Measurements from ENCODE around the gene RTN4. TPM values are rescaled to one million over a fixed set of nuclear protein-coding genes. Genes with fewer than 3 reads are reported as not detected.
A peak's percentile ranks its signal among the peaks of the same experiment; 100 is the strongest.

RTN4 gene
- total RNA-seq, 1 experiment from 2014 or later, result 187 TPM

GRCh38 chr2:55038428-55038827, 11.8 kb downstream of the RTN4 start:
- no peak for DNase-seq (ENCODE audit: low spot score)

GRCh38 chr2:55035716-55036115, 14.5 kb downstream of the RTN4 start:
- no peak for DNase-seq (ENCODE audit: low spot score)

- no peak for DNase-seq (ENCODE audit: low spot score)
Observed at GRCh38 chr2:55033921-55034320, 16.3 kb downstream of the RTN4 start.

- no peak for DNase-seq (ENCODE audit: low spot score)
Observed at GRCh38 chr2:55033076-55033742, 17.0 kb downstream of the RTN4 start.

GRCh38 chr2:55031505-55031904, 18.7 kb downstream of the RTN4 start:
- no peak for DNase-seq (ENCODE audit: low spot score)

GRCh38 chr2:55030766-55031165, 19.5 kb downstream of the RTN4 start:
- DNase-seq (ENCODE audit: low spot score), result no peak

- DNase-seq (ENCODE audit: low spot score), result no peak
Observed at GRCh38 chr2:55029098-55029497, 21.2 kb downstream of the RTN4 start.

GRCh38 chr2:55027226-55027625, 23.0 kb downstream of the RTN4 start:
- no peak for DNase-seq (ENCODE audit: low spot score)

GRCh38 chr2:55026202-55026601, 24.0 kb downstream of the RTN4 start:
- no peak for DNase-seq (ENCODE audit: low spot score)

GRCh38 chr2:55025627-55026026, 24.6 kb downstream of the RTN4 start:
- DNase-seq (ENCODE audit: low spot score), result no peak

- no peak for DNase-seq (ENCODE audit: low spot score)
Observed at GRCh38 chr2:55025082-55025481, 25.2 kb downstream of the RTN4 start.

GRCh38 chr2:55022476-55022875, 27.8 kb downstream of the RTN4 start:
- no peak for DNase-seq (ENCODE audit: low spot score)

GRCh38 chr2:55019526-55020258, 30.6 kb downstream of the RTN4 start:
- DNase-seq (ENCODE audit: low spot score), result no peak

- no peak for DNase-seq (ENCODE audit: low spot score)
Observed at GRCh38 chr2:55018619-55019018, 31.6 kb downstream of the RTN4 start.

GRCh38 chr2:55017880-55018279, 32.4 kb downstream of the RTN4 start:
- no peak for DNase-seq (ENCODE audit: low spot score)

- no peak for DNase-seq (ENCODE audit: low spot score)
Observed at GRCh38 chr2:55017428-55017827, 32.8 kb downstream of the RTN4 start.

GRCh38 chr2:55014962-55015939, 35.0 kb downstream of the RTN4 start:
- peak; percentile 69 for DNase-seq (ENCODE audit: low spot score)

- no peak for DNase-seq (ENCODE audit: low spot score)
Observed at GRCh38 chr2:55013936-55014335, 36.3 kb downstream of the RTN4 start.

- no peak for DNase-seq (ENCODE audit: low spot score)
Observed at GRCh38 chr2:55012672-55013484, 37.4 kb downstream of the RTN4 start.

GRCh38 chr2:55011831-55012671, 38.2 kb downstream of the RTN4 start:
- no peak for DNase-seq (ENCODE audit: low spot score)
